Stimulated activated naive CD8-positive, alpha-beta T cell treated with anti-CD3 and anti-CD28 coated beads, Interleukin-15, amount 100 ng/mL, for 72 hours (primary cell): Measurements from ENCODE around the gene WDR6.
A peak's percentile ranks its signal among the peaks of the same experiment; 100 is the strongest.

ENCODE experiments used
- ATAC-seq: fragments of 150-1000 bp; cut with Tn5 transposase; 2 replicates; pipeline ENCODE4 v1.10.0; 2021; ENCODE audit warnings: mild to moderate bottlenecking, moderate library complexity
- DNase-seq, 2 donors: peaks; one replicate each; pipeline ENCODE4 v3.0.0; 2021 to 2022
- H3K27ac Mint-ChIP-seq, 2 donors: one replicate each; pipeline ENCODE4 v1.8.0; 2022; ENCODE audit warnings: mild to moderate bottlenecking in 2 of 2, mixed read lengths in 2 of 2, moderate library complexity in 2 of 2
- H3K27me3 Mint-ChIP-seq: one replicate; pipeline ENCODE4 v1.8.0; 2022; ENCODE audit warnings: mixed read lengths
- H3K4me1 Mint-ChIP-seq: one replicate; pipeline ENCODE4 v1.8.0; 2022; ENCODE audit warnings: mild to moderate bottlenecking, mixed read lengths
- H3K4me3 Mint-ChIP-seq, 2 donors: one replicate each; pipeline ENCODE4 v1.8.0; 2022; ENCODE audit warnings: mild to moderate bottlenecking in 2 of 2, mixed read lengths in 2 of 2, moderate library complexity in 1 of 2
- H3K9me3 Mint-ChIP-seq, 2 donors: one replicate each; pipeline ENCODE4 v1.8.0; 2022; ENCODE audit warnings: mixed read lengths in 2 of 2

WDR6 gene

GRCh38 chr3:49028673-49029562 is 21.7 kb downstream of the WDR6 start, which contains the start of gene IMPDH2:
TSS of gene IMPDH2 (minus strand) at chr3:49029398. CDS start at chr3:49029350, 48 bp downstream.
- no peaks in the 10 kb centered on the region for H3K9me3 Mint-ChIP-seq
- peak within 1 kb of the TSS; percentile 96 to 99 for H3K27ac Mint-ChIP-seq
- H3K4me3 Mint-ChIP-seq = peak within 1 kb of the TSS; percentile 93 to 98
- DNase-seq (peak; percentile 94 to 95), ATAC-seq (peak; percentile 94)
- no peaks in the 10 kb centered on the region for H3K27me3 Mint-ChIP-seq
- H3K4me1 Mint-ChIP-seq = peaks cover 62% of the 10 kb centered on the region

- no peaks in the 10 kb centered on the region for H3K27me3 Mint-ChIP-seq
- peaks cover 56% of the 10 kb centered on the region for H3K4me1 Mint-ChIP-seq
- no peaks in the 10 kb centered on the region for H3K9me3 Mint-ChIP-seq
- peak overlapping the region; percentile 96 to 99 for H3K27ac Mint-ChIP-seq
- peak in 1 of 2 donors; percentile 41 for DNase-seq
- peak overlapping the region; percentile 93 to 98 for H3K4me3 Mint-ChIP-seq
- ATAC-seq = no peak
Observed at GRCh38 chr3:49029563-49029884, 22.3 kb downstream of the WDR6 start.

GRCh38 chr3:49030321-49030720 is 23.1 kb downstream of the WDR6 start:
- ATAC-seq (no peak), DNase-seq (no peak)
- H3K27ac Mint-ChIP-seq = no peak overlapping the region
- peaks cover 54% of the 10 kb centered on the region for H3K4me1 Mint-ChIP-seq
- H3K27me3 Mint-ChIP-seq = no peaks in the 10 kb centered on the region
- H3K9me3 Mint-ChIP-seq = no peaks in the 10 kb centered on the region
- H3K4me3 Mint-ChIP-seq = no peak overlapping the region

GRCh38 chr3:49032646-49033304 is 25.6 kb downstream of the WDR6 start:
- ATAC-seq (no peak), DNase-seq (no peak)
- Mint-ChIP-seq H3K4me1 (peaks cover 29% of the 10 kb centered on the region), H3K4me3 (no peak overlapping the region), H3K27ac (peak overlapping the region; percentile 35 to 93), H3K27me3 (no peaks in the 10 kb centered on the region), H3K9me3 (no peaks in the 10 kb centered on the region)

GRCh38 chr3:49034650-49035049 is 27.5 kb downstream of the WDR6 start:
- Mint-ChIP-seq H3K27me3 (no peaks in the 10 kb centered on the region), H3K4me3 (no peak overlapping the region), H3K4me1 (peaks cover 11% of the 10 kb centered on the region), H3K27ac (no peak overlapping the region), H3K9me3 (no peaks in the 10 kb centered on the region)
- DNase-seq (no peak), ATAC-seq (no peak)

GRCh38 chr3:49035281-49035680 is 28.1 kb downstream of the WDR6 start:
- Mint-ChIP-seq H3K4me1 (peaks cover 6% of the 10 kb centered on the region), H3K27me3 (no peaks in the 10 kb centered on the region), H3K4me3 (no peak overlapping the region), H3K9me3 (no peaks in the 10 kb centered on the region), H3K27ac (peak overlapping the region; percentile 58 to 59)
- no peak for DNase-seq
- no peak for ATAC-seq

GRCh38 chr3:49053543-49053942 is 46.4 kb downstream of the WDR6 start:
- no peak overlapping the region for H3K4me3 Mint-ChIP-seq
- H3K27ac Mint-ChIP-seq = no peak overlapping the region
- no peaks in the 10 kb centered on the region for H3K4me1 Mint-ChIP-seq
- H3K9me3 Mint-ChIP-seq = no peaks in the 10 kb centered on the region
- no peak for ATAC-seq
- H3K27me3 Mint-ChIP-seq = no peaks in the 10 kb centered on the region
- no peak for DNase-seq

GRCh38 chr3:49054344-49054862 is 47.2 kb downstream of the WDR6 start:
- ATAC-seq (no peak), DNase-seq (no peak)
- Mint-ChIP-seq H3K9me3 (no peaks in the 10 kb centered on the region), H3K27me3 (no peaks in the 10 kb centered on the region), H3K4me1 (no peaks in the 10 kb centered on the region), H3K4me3 (no peak overlapping the region), H3K27ac (no peak overlapping the region)

- H3K4me3 Mint-ChIP-seq = no peak overlapping the region
- ATAC-seq (no peak), DNase-seq (no peak)
- peak overlapping the region in 1 of 2 donors; percentile 23 for H3K27ac Mint-ChIP-seq
- H3K4me1 Mint-ChIP-seq = peaks cover 4% of the 10 kb centered on the region
- H3K9me3 Mint-ChIP-seq = no peaks in the 10 kb centered on the region
- no peaks in the 10 kb centered on the region for H3K27me3 Mint-ChIP-seq
Observed at GRCh38 chr3:49057268-49057667, 50.1 kb downstream of the WDR6 start.

GRCh38 chr3:49058011-49058410 is 50.8 kb downstream of the WDR6 start:
- no peaks in the 10 kb centered on the region for H3K9me3 Mint-ChIP-seq
- DNase-seq (no peak), ATAC-seq (no peak)
- H3K27ac Mint-ChIP-seq = no peak overlapping the region
- H3K4me1 Mint-ChIP-seq = peaks cover 4% of the 10 kb centered on the region
- no peak overlapping the region for H3K4me3 Mint-ChIP-seq
- no peaks in the 10 kb centered on the region for H3K27me3 Mint-ChIP-seq
